Measurements from ENCODE around the gene SNX32. TPM values are rescaled to one million over a fixed set of nuclear protein-coding genes. Genes with fewer than 3 reads are reported as not detected.
A peak's percentile ranks its signal among the peaks of the same experiment; 100 is the strongest.

The SNX32 gene
- total and polyA plus RNA-seq, 2 of the 13 experiments (the other 11 are each of a cell fraction or from before 2014, with no cell fraction given), result 0.09 to 0.34 TPM

- TF ChIP-seq TBL1XR1 (IDR thresholded peaks at IDR 0.05; ENCODE audit: borderline replicate concordance, low read length, partially characterized antibody), result peak; percentile 99
- TF ChIP-seq THAP8 (CRISPR knock-in tag; IDR thresholded peaks at IDR 0.05; ENCODE audit: borderline replicate concordance), result no peak
- TF ChIP-seq NONO (IDR thresholded peaks at IDR 0.05), result no peak
- TF ChIP-seq NONO (CRISPR knock-in tag; conservative IDR thresholded peaks at IDR 0.05), result 0 out of 2 replicates have a peak, but pooled peaks have one; percentile 47
- TF ChIP-seq FOXC1 (CRISPR knock-in tag; IDR thresholded peaks at IDR 0.05; ENCODE audit: borderline replicate concordance), result no peak
- TF ChIP-seq ZFP62 (CRISPR knock-in tag; IDR thresholded peaks at IDR 0.05), result no peak
- peak; percentile 59; the same call in 1 of the 2 replicates for TF ChIP-seq ZNF431 (CRISPR knock-in tag; IDR thresholded peaks at IDR 0.05; ENCODE audit: borderline replicate concordance, low read depth)
- peak; percentile 76 for TF ChIP-seq FOSL2 (CRISPR knock-in tag; IDR thresholded peaks at IDR 0.05)
- TF ChIP-seq CREB3 (CRISPR knock-in tag; IDR thresholded peaks at IDR 0.05), result no peak
- peak; percentile 35; the same call in 1 of the 2 replicates for TF ChIP-seq ZNF441 (CRISPR knock-in tag; IDR thresholded peaks at IDR 0.05; ENCODE audit: borderline replicate concordance)
- no peak for TF ChIP-seq ZNF564 (CRISPR knock-in tag; IDR thresholded peaks at IDR 0.05)
- TF ChIP-seq, protein P1, sequence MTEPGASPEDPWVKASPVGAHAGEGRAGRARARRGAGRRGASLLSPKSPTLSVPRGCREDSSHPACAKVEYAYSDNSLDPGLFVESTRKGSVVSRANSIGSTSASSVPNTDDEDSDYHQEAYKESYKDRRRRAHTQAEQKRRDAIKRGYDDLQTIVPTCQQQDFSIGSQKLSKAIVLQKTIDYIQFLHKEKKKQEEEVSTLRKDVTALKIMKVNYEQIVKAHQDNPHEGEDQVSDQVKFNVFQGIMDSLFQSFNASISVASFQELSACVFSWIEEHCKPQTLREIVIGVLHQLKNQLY (CRISPR knock-in tag; IDR thresholded peaks at IDR 0.05), result 0 out of 2 replicates have a peak, but pooled peaks have one; percentile 15
- TF ChIP-seq, protein P2, sequence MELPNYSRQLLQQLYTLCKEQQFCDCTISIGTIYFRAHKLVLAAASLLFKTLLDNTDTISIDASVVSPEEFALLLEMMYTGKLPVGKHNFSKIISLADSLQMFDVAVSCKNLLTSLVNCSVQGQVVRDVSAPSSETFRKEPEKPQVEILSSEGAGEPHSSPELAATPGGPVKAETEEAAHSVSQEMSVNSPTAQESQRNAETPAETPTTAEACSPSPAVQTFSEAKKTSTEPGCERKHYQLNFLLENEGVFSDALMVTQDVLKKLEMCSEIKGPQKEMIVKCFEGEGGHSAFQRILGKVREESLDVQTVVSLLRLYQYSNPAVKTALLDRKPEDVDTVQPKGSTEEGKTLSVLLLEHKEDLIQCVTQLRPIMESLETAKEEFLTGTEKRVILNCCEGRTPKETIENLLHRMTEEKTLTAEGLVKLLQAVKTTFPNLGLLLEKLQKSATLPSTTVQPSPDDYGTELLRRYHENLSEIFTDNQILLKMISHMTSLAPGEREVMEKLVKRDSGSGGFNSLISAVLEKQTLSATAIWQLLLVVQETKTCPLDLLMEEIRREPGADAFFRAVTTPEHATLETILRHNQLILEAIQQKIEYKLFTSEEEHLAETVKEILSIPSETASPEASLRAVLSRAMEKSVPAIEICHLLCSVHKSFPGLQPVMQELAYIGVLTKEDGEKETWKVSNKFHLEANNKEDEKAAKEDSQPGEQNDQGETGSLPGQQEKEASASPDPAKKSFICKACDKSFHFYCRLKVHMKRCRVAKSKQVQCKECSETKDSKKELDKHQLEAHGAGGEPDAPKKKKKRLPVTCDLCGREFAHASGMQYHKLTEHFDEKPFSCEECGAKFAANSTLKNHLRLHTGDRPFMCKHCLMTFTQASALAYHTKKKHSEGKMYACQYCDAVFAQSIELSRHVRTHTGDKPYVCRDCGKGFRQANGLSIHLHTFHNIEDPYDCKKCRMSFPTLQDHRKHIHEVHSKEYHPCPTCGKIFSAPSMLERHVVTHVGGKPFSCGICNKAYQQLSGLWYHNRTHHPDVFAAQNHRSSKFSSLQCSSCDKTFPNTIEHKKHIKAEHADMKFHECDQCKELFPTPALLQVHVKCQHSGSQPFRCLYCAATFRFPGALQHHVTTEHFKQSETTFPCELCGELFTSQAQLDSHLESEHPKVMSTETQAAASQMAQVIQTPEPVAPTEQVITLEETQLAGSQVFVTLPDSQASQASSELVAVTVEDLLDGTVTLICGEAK (IDR thresholded peaks at IDR 0.05), result no peak
- TF ChIP-seq, protein P2 (CRISPR knock-in tag; IDR thresholded peaks at IDR 0.05), result no peak
- no peak for TF ChIP-seq MAF1 (CRISPR knock-in tag; IDR thresholded peaks at IDR 0.05; ENCODE audit: borderline replicate concordance)
- TF ChIP-seq NPAS2 (CRISPR knock-in tag; IDR thresholded peaks at IDR 0.05; ENCODE audit: borderline replicate concordance), result no peak
- TF ChIP-seq ZNF850 (CRISPR knock-in tag; conservative IDR thresholded peaks at IDR 0.05), result no peak
- 0 out of 4 replicates have a peak, but pooled peaks of 1 of the 2 experiments have one; percentile 39 for TF ChIP-seq NR2F1 (CRISPR knock-in tag; IDR thresholded peaks at IDR 0.05)
These were observed 20.4 kb downstream of the SNX32 start (continued) for GRCh38 chr11:65854161-65854592.
